Measurements from ENCODE around the gene GALNTL6.
"Not testable (repeated sequence)": the region's sequence is repeated elsewhere in the genome, so short reads cannot be mapped to it uniquely, and the experiment has no call there.

GALNTL6 gene

DNA sequence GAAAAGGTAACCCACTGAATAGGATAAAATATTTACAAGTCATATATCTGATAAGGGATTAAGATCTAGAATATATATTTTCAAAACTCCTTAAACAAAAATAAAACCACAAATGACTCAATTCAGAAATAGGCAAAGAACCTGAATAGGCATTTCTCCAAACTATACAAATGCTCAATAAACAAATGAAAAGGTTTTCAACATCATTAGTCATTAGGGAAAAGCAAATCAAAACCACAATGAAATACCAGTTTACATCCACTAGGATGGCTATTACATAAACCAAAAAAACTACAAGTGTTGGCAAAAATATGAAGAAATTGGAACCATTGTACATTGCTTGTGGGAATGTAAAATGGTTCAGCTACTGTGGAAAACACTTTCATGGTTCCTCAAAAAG is 1188.4 kb downstream of the GALNTL6 start:
- DNase-seq = no peak

DNA sequence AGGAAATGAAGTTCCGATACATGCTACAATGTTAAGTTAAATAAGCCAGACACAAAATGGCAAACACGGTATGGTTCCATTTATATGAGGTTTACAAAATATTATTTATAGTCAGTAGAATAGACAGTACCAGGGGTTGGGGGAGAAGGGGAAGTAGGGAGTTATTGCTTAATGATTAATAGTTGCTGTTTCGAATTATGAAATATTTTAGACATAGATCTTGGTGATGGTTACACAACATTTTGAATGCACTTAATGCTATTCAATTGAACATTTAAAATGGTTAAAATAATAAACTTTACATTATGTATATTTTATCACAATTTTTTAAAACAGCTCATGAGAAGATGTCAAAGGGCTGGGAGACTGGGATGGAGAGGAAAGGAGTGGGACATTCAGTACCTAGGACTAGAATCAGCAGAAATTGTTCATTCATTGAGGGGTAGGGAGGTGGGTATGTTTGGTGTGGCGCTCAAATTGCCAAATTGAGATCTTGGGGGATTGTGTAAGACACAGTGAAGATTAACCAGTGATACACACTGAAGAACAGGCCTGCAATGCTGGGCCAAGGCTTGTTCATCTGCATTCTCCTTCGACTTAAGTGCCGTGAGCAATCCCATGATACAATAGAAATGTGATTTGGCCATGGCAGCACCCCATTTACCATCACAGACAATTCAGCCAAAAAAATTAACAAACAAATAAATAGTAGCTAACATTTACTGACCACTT is 1189.8 kb downstream of the GALNTL6 start:
- no peak for DNase-seq

DNA sequence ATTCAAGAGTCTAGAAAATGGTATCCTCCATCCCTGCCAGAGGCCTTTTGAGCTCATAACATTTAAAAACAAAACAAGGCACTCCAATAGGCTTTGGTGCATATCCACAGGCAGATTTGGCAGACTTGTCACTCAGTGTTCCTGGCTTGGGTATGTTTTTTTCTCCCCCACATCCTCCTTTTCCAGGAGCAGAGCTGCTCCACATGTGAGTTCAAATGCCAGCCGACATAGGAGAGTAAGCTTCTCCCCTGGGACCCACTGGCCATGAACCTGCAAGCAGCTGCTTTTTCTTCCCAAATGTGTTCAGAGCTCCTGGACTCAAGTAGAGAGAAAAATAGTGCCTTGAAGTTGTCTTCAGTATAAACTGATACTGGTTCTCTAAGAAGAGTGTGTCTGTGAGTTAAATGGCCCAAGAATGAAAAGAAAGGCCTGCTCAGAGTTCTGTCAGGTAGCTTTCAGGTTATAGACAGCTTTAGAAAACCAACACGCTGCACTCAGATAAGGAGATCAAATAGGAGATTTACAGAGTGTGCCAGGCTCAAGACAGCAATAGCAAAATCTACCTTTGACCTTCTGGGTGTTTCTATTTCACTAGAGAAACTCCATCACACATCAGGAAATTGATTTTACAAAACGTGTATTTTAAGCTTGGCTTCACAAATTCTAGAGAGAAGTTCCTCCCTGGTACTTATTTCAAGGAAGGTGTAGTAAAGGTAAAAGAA is 1192.9 kb downstream of the GALNTL6 start:
- DNase-seq = no peak

DNA sequence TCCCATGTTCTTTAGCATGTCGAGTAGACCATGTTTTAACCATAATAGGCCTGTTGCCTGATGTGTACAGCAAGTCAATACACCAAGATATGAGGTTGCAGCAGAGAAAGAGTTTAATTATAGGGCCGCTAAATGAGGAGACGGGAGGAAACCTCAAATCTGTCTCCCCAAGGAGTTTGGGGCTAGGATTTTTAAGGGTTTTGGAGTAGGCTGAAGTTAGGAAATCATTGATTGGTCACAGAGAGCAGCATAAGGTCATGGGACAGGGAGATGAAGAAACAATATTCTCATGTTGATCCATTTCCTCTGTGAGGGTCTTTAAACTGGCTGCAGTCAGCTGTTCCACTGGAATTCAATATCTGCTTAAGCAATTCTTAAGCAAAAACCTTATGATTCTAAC is 1195.2 kb downstream of the GALNTL6 start:
- DNase-seq = no peak

DNA sequence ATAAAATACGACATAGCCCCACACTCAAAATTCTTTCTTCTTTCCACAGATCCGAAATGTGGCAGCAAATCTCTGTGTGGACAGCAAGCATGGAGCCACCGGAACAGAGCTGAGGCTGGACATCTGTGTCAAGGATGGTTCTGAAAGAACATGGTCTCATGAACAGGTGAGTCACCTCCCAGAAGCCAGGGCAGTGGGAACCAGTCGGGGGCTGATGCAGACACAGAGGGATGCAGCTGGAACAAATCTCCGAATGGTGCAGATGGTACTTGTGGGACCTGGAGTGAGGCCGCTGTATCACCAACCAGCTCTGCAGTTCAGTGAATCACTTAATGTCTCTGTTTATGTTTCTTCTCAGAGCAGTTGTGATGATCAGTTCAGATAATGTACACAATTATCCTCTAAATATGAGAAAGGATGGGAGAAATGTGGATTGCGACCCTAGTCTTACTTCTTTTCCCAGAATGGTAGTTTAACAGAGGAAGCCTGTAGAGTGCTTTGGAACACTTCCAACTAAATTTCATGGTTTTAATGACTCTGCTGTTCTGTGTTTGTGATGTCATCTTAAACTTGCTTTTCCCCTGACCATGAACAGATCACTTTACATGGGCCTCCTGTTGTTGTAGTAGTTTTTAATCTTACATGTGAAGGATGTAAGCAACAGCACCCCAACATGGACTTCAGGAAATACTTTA is 1196.1 kb downstream of the GALNTL6 start:
- DNase-seq = no peak

DNA sequence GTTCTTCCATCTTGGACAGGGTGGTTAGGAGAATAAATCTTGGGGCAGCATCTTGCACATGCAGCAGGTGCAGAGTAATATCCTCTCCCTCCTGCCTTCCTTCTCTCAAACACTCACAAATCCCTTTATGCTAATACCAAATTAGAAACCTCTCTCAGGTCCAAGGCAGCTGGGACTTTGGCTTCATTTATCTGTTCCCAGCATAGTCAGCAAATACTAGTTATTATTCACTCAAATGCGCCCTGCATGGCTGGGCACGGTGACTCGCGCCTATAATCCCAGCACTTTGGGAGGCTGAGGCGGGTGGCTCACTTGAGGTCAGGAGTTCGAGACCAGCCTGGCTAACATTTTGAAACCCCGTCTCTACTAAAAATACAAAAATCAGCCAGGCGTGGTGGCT is 1199.4 kb downstream of the GALNTL6 start:
- DNase-seq = no peak

DNA sequence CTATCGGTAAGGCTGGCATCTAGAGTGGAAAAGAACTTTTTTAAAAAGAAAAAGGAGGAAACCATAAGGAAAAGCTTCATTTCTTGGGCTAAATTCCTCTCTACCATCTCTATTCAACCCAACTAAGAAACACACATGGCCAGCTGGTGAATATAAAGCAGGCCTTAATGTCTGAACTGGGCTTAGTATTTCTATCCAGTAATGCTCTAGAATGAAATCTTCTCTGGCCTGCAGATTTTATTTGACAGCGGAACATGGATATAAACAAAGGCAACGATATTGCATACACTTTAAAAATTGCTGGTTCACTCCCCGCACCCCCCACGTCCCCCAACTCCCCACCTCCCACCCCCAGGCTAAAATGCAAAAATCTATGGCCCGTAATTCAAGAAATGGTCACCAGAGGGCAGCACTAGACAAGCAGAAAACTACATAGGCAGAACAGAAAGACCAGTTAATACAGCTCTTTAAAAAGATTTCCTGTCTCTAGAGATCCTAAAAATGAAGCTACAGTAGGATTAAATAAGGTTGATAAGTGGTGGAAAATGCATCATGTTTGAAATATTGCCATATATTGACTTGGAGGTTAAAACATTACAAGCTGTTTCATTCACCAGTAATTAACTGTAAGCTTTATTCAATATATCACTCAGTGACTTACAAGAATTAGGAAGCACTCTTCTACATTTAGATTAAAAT is 1200.2 kb downstream of the GALNTL6 start:
- DNase-seq = peak; percentile 44

DNA sequence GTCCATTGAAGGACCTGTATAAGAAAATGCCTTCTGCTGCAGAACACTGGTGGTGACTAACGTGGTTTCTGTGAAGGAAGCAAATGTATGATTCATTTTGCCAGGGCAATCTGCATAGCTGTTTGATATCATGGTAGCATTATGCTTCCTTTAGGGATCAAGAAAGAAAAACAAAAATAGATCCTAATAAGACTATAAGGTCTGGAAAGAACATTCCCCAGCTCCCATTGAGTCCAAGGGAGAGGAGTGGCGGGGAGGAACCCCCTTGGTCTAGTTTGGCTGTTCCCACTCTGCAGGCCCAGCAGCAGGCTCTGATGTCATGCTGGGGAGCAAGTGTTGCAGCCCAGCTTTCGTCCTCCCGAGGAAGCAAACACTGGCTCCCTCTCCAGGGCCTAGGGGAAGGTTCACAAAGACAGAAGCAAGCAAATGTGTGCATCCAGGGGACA is 1200.9 kb downstream of the GALNTL6 start:
- no peak for DNase-seq

DNA sequence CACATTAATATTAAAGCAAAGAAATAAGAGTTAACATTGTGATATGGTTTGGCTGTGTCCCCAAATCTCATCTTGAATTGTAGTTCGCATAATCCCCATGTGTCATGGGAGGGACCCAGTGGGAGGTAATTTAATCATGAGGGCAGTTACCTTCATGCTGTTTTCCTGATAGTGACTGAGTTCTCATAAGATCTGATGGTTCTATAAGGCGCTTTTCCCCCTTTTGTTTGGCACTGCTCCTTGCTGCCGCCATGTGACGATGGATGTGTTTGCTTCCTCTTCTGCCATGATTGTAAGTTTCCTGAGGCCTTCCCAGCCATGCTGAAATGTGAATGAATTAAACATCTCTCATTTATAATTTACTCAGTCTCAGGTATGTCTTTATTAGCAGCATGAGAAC is 1201.6 kb downstream of the GALNTL6 start:
- no peak for DNase-seq

DNA sequence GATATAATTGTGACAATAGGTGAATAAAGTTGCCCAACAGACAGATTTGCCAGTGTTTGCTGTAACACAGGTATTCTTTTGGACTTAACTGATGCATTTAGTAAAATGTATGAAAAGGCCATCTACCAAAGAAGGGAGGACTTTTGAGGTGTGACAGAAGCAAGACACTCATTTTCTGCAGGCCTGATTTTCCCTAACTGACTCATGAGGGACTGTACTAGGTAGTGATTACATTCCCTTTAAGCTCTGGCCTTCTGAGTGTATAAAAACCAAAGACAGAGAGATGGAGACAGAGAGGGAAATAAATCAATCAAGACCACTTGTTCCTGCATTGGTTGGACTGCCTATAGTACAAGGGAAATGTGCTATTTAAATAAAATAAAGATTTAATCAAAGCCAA is 1204.6 kb downstream of the GALNTL6 start:
- DNase-seq = no peak

DNA sequence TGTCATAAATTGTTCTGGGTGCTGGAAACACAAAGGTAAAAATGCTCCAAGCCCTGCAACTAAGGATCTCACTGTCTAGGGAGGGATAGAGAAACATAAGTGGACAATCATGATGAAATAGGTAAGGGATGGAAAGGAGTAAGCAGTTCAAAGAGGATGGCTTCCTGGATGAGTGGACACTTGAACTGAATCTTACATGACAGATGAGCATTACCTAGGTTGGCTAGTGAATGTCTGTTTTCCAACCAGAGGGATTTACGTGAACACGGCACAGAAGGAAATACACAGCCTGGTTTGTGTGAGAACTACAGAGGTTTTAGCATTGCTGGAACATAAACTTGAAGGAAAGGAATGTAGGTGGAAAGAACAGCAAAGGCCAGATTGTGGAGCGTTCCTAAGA is 1205.2 kb downstream of the GALNTL6 start:
- DNase-seq = no peak

DNA sequence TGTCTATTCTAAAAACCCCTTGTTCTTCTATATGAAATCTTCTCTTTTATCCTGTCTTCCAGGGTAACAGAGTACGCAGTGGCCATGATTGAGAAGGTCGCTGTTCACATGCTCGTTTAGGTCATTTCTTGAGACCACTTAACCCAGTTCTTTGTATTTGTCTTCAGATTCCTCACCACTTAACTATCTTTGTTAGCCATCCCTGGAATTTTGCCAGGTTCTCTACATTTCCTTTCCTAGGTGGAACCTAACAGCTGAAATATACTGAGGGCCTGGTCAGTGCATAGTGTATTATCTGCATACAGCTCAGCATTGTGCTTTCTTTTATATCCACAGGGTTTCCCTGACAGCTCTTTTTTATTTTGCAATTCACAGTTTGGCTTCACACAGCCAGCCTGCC is 1206.5 kb downstream of the GALNTL6 start:
- no peak for DNase-seq

DNA sequence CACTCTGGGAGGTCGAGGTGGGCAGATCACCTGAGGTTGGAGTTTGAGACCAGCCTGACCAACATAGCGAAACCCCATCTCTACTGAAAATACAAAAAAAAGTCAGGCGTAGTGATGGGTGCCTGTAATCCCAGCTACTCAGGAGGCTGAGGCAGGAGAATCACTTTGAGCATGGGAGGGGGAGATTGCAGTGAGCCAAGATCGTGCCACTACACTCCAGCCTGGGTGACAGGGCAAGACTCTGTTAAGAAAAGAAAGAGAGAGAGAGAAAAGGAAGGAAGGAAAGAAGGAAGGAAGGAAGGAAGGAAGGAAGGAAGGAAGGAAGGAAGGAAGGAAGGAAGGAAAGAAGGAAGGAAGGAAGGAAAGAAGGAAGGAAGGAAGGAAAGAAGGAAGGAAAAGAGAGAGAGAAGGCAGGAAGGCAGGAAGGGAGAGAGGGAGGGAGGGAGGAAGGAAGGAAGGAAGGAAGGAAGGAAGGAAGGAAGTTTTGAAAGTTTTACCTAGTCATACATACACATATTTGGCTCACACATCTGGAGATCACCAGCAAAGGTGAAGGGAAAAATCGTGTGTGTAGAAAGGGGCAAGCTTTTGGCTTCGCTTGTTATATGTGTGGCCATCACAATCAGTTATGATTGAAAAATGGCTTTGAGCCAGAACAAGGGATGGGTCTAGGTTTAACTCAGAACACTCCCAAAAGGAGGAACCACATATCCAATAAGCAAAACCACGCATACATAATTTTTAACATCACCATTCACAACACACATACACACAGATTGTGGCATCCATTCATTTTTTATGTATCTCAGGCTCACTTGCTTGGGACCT is 1208.8 kb downstream of the GALNTL6 start:
- not testable (repeated sequence) for DNase-seq

DNA sequence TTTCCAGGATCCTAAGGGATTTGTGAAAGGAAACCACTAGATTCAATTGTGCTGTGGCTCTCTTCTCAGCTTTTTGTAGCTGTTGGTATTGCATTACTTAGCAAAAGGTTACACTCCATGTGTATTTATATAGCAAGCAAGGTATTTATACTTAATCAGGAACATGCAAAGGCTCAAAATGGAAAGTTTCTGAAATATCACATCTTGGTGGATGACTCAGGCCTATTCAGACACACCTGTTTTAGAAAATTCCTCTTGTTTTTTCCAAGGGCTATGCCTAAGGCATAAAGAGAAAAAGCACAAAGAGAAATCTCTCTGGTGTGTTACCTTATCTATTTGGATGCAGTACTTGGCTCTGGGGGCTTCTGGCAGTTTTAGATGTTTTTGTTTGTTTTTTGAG is 1211.0 kb downstream of the GALNTL6 start:
- DNase-seq = no peak

DNA sequence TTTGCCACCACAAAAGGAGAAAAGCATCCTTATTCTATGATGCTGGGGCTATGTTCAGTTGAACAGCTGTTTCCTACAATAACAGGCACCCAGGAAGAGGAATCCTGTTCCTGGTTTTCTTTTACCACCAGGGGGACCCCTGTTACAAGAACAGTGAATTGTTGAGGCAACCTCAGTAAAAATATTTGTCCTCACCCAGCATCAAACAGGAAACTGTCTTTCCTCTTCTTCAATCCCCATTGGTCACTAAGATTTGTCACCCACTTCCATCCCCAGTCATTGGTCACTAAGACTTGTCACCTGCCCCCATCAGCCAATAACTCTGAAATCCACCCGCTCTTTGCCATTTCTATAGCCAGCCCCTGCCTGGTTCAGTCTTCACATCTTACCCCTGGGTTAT is 1211.9 kb downstream of the GALNTL6 start:
- DNase-seq = no peak

DNA sequence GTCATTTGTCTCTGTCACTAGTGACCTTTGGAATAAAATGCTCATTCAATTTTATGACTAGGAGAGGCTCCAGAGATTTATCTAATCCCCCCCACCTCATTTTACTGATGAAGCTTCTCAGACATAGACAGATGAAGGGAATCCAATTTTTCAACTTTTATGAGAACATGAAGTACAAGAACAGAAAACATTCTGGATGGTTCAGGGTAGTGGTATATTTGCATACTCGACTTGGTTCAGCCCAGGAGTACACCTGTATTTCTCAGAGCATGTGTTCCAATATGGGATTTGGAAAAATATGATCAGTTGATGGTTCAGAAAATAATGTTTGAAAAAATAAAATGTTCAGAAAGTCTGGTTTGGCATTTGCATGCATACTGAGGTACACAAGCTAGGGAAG is 1224.0 kb downstream of the GALNTL6 start:
- no peak for DNase-seq

DNA sequence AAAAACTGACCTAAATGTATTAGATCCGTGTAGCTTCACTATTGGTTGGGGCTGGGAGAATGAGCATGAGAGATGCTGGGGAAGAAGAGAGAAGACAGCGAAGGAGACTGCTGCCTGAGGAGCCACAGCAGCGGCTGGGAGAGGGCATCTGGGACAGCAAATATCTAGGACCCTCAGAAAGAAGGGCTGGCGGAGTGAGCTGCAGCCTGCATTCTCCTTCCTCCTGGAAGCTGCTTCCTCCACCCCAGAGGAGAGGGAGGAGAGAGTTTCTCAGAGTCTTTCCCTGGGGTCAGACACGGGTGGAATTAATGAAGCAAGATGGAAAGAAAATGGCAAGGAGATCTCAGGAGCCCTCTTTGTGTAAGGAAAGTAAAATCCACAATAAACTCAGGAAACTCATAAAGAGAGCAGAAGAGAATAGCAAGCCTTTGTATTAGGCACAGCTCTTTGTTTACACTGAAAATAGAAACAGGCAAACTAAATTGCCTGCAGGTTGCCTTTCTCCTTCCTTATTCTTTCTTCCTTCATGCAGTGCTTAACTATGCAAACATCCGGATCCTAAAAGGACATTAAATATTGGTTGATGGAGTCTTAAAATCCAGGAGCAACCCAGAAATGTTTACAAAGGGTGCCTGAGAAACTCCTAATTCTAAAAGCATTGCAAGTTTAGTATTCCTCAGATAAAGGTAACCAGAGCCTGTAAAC is 1225.1 kb downstream of the GALNTL6 start:
- DNase-seq = no peak

DNA sequence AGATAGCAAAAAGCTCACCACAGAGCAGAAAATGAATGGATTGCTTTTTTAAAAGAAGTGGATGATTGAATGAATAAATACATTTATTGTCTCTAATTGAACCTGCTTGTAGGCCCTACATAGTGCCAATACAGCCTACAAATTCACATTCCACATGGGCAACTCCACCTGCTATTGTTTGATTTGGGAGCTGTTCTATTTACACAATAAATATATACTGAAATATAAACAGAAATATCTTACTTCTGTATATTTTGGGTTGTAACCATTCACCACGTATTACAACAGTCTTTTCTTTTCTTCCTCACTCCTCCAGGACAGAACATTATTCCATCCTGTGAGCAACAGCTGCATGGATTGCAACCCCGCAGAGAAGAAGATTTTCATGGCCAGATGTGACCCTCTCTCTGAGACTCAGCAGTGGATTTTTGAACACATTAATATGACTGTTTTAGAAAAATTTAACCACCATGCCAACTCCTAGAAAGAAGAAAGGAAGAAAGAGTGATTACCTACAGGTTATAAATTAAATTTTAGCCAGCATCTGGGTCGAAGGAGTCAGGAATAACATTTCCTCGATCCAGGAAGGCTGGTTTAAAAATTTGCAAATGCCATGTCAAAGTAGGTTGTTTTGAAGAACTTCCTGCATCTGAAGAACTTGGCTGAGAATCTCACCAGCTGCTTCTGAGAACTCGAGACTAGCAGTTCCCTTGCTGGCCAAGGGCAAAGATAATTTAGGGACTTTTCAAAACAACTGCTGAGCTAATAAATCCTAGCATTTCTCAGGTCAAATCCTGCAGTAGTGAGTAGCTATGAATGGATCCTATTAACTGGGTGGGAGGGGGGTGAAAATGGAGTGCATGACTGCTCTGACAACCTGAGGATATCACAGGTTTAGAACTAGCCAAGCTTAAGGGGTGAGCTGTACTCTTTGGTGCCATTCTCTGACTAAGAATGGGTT is 1226.7 kb downstream of the GALNTL6 start:
- DNase-seq = no peak

DNA sequence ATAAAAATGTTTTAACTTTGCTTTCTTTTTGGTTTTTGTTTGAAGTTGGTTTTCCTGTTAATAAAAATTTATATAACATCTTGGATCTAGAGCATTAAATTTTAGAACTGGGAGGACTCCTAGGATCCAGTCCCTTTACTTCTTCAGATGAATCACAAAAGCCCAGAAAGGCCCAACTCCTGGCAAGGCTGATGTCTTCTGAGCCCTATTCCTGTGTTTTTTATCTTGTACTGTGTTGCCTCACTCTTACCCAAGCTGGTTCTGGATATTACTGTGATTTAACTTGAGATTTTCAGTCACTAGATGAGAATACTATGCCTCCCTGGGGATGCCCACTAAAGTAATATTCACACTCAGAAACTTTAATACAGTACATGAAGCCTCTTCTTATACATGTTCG is 1228.3 kb downstream of the GALNTL6 start:
- no peak for DNase-seq

DNA sequence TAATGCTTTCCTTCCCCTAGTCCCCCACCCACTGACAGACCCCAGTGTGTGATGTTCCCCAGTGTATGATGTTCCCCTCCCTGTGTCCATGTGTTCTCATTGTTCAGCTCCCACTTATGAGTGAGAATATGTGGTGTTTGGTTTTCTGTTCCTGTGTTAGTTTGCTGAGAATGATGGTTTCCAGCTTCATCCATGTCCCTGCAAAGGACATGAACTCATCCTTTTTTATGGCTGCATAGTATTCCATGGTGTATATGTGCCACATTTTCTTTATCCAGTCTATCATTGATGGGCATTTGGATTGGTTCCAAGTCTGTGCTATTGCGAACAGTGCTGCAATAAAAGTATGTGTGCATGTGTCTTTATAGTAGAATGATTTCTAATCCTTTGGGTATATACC is 1228.9 kb downstream of the GALNTL6 start:
- DNase-seq = not testable (repeated sequence)

DNA sequence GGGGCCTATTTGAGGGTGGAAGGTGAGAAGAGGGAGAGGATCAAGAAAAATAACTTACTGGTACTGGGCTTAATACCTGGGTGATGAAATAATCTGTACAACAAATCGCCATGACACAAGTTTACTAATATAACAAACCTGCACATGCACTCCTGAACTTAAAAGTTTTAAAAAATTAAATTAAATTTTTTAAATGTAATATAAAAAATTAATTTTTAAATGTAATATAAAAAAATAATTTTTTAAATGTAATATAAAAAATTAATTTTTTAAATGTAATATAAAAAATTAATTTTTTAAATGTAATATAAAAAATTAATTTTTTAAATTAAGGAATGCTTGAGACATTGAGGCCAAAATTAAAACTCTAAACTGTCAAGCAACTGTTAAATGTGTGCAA is 1231.1 kb downstream of the GALNTL6 start:
- DNase-seq = no peak

Data from activated CD8-positive, alpha-beta memory T cell treated with anti-CD3 and anti-CD28 coated beads, Interleukin-2, amount 50 U/mL, for 4 hours (primary cell).